ENCODE data around the gene PIK3R1.

PIK3R1 gene

GRCh38 chr5:68252673-68253623 lies 37.4 kb downstream of the PIK3R1 start:
- DNase-seq (ENCODE audit: low read depth) = no peak

DNA sequence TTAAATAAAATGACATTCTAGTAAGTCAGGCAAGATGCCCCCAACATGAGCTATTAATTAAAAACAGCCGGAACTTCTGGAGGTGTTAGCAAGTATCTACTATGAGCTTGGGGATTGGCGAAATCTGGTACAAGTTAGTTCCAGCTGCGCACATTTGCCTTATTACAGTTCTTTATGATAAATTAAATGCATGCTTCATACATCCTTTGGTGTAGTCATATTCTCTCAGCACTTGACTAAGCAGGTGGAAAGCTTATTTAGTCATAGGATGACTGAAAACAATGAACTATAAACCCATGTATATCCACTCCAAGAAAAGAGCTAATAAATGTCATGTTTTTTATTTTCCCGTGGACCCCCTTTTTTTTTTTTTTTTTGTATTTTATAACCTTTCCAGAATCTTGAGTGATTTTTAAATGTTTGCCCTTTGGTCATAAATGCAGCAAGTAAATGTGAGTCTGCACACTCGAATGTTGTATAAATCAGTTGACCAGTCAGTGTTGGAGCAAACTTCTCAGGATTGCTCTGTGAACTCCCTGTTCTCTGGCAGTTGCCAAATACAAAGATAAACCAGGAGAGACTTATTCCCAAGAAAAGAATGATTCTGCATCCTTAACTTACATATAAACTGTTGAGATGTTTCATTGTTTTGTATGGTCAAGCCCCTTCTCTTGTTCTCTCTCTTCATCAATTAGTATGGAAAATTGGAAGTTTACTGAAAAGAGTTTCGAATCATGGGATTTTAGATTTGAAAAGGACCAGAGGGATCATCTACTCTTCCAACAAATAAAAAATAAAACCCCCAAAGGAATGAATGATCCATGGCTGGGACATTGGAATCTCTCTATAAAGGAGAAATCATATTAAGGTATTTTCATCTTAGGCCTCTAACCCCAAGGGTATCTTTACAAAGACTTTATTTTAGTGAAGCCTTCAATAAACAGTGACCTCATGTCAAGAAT lies 38.3 kb downstream of the PIK3R1 start:
- no peak for DNase-seq (ENCODE audit: low read depth)

DNA sequence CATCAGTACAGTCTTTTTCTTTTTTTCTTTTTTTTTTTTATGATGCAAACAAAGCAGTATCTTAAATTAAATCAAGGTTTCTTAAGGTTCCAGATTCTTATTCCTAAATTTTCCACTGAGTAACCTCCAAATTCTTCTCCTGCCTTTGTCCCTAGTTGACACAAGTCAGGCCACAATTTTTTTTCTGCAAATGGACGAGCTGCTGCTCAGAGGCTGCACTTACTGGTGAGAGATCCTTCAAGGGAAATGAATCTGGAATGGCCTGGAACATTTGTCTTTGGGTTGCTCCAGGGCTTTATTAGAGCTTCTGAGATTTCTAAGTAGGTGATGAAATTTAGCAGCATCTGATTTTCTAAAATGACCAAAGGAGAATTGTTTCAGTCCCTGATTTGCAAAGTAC lies 39.3 kb downstream of the PIK3R1 start:
- DNase-seq (ENCODE audit: low read depth) = no peak

GRCh38 chr5:68255305-68256120 lies 40.0 kb downstream of the PIK3R1 start:
- DNase-seq (ENCODE audit: low read depth) = no peak

- no peak for DNase-seq (ENCODE audit: low read depth)
Measured at GRCh38 chr5:68257210-68257609, 41.7 kb downstream of the PIK3R1 start.

DNA sequence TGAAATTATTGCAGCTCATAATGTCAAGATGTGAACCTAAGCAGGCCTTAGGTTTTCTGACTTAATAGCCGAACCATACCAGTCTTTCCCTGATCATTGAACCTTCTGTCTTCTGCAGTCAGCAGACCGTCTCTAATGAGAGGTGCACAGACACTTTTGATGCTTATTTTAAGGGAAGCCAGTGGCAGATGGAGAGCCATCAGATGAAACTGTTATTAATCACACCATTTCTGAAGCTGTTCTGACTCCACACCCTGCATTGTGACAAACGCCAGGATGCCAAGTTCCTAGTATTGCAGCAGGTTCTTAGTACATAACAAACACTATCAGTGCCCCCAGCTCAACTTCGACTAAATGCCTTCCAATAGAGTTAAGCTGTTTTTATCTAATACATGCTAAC lies 43.0 kb downstream of the PIK3R1 start:
- DNase-seq (ENCODE audit: low read depth) = no peak

GRCh38 chr5:68259700-68260099 lies 44.1 kb downstream of the PIK3R1 start:
- DNase-seq (ENCODE audit: low read depth) = no peak

- DNase-seq (ENCODE audit: low read depth) = no peak
Measured at GRCh38 chr5:68260467-68260866, 44.9 kb downstream of the PIK3R1 start.

DNA sequence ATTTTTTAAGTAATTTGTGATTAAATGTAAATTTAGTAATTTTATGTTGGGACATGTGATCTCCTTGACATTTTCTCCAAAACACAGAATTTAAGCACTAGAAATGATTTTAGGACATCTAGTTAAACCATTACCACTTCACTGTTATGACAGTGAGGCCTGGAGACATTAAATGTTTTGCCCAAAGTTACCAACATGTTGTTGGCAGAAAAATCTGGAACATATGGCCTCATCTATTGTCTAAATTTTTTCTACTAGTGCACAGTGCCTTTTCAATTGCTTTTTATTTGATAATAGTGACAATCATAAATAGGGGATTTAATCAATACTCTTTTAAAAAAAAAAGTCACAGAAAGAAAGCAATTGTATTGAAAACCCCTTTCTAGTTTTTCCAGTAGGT lies 45.6 kb downstream of the PIK3R1 start:
- DNase-seq (ENCODE audit: low read depth) = no peak

- no peak for DNase-seq (ENCODE audit: low read depth)
Measured at GRCh38 chr5:68261569-68262065, 46.1 kb downstream of the PIK3R1 start.

DNA sequence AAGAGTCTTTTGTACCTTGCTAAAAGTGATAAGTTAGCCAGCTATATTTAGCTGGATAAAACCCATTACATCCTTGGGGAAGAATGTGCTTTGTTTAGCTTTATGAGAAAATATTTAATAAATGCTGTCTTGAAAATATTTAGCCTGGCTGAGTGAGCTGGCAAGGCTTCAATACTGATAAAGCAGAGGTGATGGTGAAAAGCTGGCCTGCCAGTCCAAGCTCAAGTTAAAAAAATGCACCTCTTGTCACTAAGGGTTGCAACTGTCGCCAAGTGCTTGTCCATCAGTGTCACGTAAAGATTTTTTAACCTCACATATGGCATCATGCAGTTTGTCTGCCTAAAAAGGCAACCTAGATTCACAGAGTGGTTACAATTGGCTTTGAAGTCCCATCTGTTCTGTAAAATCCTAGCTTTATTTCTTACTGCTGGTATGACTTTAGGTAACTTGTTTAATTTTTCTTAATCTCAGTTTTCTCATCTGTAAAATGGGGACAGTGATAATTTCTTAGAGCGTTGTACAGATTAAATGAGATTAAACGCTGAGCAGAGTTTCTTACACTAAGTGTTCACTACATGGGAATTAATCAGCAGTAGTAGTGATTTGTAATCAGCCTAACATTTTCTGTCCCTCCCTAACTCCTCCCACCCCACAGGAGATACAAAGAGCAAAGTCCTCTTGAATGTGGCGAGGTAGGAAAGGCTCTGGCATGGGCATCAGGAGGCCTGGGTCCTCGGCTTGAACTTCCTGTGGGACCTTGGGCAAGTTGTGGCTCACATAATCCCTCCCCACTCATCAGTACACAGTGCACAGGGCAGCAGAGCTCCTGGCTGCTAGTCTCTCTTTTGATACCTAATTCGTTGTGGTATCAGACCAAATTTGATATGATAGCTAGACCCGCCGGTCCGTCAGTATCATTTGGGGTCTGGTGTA lies 48.7 kb downstream of the PIK3R1 start:
- DNase-seq (ENCODE audit: low read depth) = no peak

DNA sequence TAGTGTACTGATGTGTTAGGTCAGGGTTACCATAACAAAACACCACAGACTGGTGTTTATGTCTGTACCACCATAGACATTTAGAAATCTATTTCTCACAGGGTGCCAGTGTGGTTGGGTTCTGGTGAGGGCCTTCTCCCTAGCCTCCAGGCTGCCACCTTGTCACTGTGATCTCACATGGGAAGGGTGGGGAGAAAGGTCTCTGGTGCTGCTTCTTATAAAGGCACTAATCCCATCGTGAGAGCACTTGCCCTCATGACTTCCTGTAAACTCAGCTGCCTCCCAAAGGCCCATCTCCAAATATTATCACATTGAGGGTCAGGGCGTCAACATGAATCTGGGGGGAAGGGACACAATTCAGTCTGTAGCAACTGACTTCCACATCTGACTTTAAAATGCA lies 49.8 kb downstream of the PIK3R1 start:
- no peak for DNase-seq (ENCODE audit: low read depth)

DNA sequence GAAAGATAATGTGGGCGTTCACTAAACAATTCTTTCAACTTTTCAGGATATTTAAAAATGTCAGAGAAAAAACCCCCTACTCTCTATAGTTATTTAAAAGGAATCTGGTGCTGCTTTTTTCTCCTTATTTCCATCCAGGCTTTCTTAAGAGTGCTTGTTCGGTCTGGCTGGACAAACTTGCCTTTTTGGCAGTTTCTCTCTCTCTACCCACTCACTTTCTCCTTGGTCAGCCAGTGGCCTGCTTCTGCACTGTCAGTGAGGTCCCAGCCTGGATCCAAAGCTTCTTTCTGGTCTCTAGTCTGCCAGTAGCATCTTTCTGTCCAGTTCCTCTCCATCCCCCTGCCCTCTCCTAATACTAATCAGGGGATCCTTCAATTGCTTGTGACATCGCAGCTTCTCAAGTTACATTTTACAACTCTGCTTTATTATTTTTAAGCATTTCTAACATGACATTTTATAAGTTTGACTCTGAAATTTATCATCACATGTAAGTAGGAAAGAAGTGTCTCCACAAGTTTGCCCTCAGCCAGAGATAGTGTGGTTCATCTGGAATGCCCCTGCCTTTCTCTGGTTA lies 50.4 kb downstream of the PIK3R1 start:
- no peak for DNase-seq (ENCODE audit: low read depth)

DNA sequence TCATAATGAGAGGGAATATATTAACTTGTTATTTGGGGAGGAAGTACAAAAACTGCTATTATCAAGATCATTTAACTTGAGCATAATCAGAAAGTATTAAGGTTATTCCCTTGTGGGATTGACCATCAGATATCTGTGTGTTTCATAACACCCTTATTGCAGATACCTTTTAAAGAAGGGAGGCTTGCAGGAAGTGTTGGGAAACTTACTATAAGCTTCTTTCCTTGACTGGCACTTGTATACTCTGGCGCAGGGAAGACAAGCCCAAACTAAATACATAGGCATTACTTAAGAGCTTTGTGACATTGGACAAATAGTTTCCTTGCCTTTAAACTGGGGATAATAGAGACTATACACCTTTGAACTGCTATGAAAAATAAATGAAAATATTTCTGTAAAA lies 50.9 kb downstream of the PIK3R1 start:
- DNase-seq (ENCODE audit: low read depth) = no peak

- no peak for DNase-seq (ENCODE audit: low read depth)
Measured at GRCh38 chr5:68267066-68267465, 51.5 kb downstream of the PIK3R1 start.

- no peak for DNase-seq (ENCODE audit: low read depth)
Measured at GRCh38 chr5:68268101-68268851, 52.7 kb downstream of the PIK3R1 start.

- DNase-seq (ENCODE audit: low read depth) = no peak
Measured at GRCh38 chr5:68268852-68269130, 53.2 kb downstream of the PIK3R1 start.

GRCh38 chr5:68269820-68270219 lies 54.3 kb downstream of the PIK3R1 start:
- DNase-seq (ENCODE audit: low read depth) = no peak

- no peak for DNase-seq (ENCODE audit: low read depth)
Measured at GRCh38 chr5:68270399-68270975, 54.9 kb downstream of the PIK3R1 start.

All from stimulated activated CD8-positive, alpha-beta memory T cell treated with anti-CD3 and anti-CD28 coated beads, Interleukin-12 subunit alpha, Interleukin-12 subunit beta, amount 100 ng/mL, for 4 hours (primary cell).